GM12865 (cell line): ENCODE results near the gene CA10.

ENCODE experiments used
- DNase-seq: peaks from one replicate; pipeline ENCODE4 v3.0.0; 2010; ENCODE audit warnings: low read depth
- H3K4me3 ChIP-seq: 2 replicates; pipeline ENCODE4 v1.5.1; 2011; ENCODE audit warnings: mild to moderate bottlenecking, low read depth, low read length, control low read depth
- CTCF ChIP-seq: IDR thresholded peaks from 2 replicates; pipeline ENCODE4 v1.5.1; 2011; ENCODE audit warnings: low read length, control low read depth, low read depth, inconsistent platforms; ENCODE audit not compliant: insufficient read depth; ENCODE audit errors: missing control alignments

CA10 gene

GRCh38 chr17:51814521-51814920 is 344.0 kb downstream of the CA10 start:
- no peak overlapping the region for H3K4me3 ChIP-seq
- no peak for TF ChIP-seq CTCF

GRCh38 chr17:51813784-51814174 is 344.7 kb downstream of the CA10 start:
- no peak for TF ChIP-seq CTCF
- H3K4me3 ChIP-seq = no peak overlapping the region
- DNase-seq = no peak

More at GRCh38 chr17:51814521-51814920, 344.0 kb downstream of the CA10 start:
- no peak for DNase-seq

- no peak overlapping the region for H3K4me3 ChIP-seq
- no peak for TF ChIP-seq CTCF
- DNase-seq = no peak
Measured at GRCh38 chr17:51813140-51813783, 345.3 kb downstream of the CA10 start.

DNA sequence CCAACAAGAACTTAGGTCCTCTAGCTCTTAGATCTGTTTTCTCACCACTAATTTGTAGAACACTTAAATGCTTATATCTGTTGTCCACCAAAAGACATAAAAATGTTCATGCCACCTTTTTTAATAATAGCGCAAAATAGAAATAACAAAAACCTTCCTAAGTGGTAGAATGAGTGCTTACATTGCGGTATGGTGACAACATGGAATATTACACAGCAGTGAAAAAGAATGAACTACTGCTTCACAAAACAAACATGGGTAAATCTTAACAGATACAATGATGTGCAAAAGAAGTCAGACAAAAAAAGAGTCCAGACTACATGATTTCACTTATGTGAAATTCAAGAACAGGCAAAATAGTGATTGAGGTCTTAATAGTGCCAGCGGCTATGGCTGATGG is 351.1 kb downstream of the CA10 start:
- DNase-seq = no peak
- H3K4me3 ChIP-seq = no peak overlapping the region
- no peak for TF ChIP-seq CTCF

DNA sequence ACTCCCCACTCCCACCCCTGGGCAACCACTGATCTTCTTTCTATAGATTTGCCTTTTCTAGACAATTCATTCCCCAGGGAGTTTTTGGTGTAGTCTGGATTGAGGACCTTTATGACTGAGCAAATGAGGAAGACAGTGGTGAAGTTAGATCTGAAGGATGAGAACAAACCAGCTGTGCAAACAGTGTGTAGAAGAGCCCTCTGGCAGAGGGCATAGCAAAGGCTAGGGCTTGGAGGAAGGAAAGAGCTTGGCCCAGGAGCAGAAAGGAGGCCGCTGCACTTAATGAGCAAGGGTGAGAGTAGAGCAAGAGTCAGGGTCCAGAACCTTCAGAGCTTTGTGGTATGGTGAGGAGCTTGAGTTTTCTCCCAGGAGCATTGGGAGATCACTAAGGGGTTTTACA is 352.7 kb downstream of the CA10 start:
- TF ChIP-seq CTCF = no peak
- DNase-seq = no peak
- no peak overlapping the region for H3K4me3 ChIP-seq

- no peak overlapping the region for H3K4me3 ChIP-seq
- TF ChIP-seq CTCF = no peak
- DNase-seq = no peak
Measured at GRCh38 chr17:51805185-51805584, 353.3 kb downstream of the CA10 start.

- TF ChIP-seq CTCF = no peak
- H3K4me3 ChIP-seq = no peak overlapping the region
- DNase-seq = no peak
Measured at GRCh38 chr17:51803161-51803560, 355.4 kb downstream of the CA10 start.
